GM12801 (cell line): Measurements from ENCODE around the gene CCDC148.

ENCODE experiments used
- TF ChIP-seq, protein P1 (sequence below): IDR thresholded peaks from one replicate; pipeline ENCODE4 v1.5.1; 2011; ENCODE audit warnings: control low read depth; ENCODE audit not compliant: insufficient read length; ENCODE audit errors: extremely low read depth

The CCDC148 gene

DNA sequence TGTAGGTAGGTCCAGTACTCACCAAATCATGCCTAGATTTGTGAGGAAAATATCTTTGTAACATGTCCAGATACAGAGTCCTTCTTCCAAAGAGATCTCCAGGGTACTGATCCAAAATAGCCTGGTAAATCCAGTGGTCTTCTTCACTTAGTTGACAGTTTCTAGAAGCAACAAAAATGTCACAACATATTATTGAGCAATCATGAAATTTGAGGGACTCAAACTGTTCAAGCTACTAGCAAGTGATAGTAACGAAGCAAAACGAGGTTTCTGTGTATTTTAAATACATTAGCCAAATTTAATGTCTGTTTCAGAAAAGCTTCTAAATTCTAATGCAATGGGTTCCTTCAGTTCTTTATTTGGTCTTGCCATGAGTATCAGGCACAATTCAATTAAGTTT, 142.8 kb downstream of the CCDC148 start:
- TF ChIP-seq, protein P1, sequence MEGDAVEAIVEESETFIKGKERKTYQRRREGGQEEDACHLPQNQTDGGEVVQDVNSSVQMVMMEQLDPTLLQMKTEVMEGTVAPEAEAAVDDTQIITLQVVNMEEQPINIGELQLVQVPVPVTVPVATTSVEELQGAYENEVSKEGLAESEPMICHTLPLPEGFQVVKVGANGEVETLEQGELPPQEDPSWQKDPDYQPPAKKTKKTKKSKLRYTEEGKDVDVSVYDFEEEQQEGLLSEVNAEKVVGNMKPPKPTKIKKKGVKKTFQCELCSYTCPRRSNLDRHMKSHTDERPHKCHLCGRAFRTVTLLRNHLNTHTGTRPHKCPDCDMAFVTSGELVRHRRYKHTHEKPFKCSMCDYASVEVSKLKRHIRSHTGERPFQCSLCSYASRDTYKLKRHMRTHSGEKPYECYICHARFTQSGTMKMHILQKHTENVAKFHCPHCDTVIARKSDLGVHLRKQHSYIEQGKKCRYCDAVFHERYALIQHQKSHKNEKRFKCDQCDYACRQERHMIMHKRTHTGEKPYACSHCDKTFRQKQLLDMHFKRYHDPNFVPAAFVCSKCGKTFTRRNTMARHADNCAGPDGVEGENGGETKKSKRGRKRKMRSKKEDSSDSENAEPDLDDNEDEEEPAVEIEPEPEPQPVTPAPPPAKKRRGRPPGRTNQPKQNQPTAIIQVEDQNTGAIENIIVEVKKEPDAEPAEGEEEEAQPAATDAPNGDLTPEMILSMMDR = no peak

DNA sequence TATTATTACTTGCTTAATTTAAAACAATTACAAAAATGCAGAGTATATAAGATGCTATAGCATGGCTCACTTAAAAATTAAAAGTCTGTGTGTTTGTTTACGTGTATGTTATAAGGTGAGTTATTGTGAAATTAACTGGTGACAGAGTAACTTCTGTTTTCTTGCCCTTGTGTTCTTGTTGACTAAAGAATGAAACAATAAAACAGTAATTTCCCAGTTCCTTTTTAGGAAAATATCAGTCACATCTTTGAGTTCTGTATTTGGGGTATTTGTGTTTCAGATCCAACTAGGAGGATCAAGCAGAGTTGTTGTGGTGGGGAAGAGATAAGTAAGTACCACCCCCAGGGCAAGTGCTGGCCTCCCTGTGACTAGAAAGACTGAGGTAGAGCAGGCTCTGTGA, 143.6 kb downstream of the CCDC148 start:
- TF ChIP-seq, protein P1 = no peak

DNA sequence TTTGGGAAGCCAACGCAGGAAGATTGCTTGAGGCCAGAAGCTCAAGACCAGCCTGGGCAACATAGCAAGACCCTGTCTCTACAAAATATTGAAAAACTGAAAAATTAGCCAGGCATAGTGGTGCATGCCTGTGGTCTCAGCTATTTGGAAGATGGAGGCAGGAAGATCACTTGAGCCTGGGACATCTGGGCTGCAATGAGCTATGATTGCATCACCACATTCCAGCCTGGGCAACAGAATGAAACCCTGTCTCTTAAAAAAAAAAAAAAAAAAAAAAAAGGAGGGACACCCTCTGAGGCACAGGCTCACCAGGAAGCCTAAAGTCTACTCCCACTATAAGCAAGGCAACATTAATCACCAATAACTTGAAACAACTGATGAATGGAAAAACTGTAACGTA, 151.1 kb downstream of the CCDC148 start:
- TF ChIP-seq, protein P1 = no peak

DNA sequence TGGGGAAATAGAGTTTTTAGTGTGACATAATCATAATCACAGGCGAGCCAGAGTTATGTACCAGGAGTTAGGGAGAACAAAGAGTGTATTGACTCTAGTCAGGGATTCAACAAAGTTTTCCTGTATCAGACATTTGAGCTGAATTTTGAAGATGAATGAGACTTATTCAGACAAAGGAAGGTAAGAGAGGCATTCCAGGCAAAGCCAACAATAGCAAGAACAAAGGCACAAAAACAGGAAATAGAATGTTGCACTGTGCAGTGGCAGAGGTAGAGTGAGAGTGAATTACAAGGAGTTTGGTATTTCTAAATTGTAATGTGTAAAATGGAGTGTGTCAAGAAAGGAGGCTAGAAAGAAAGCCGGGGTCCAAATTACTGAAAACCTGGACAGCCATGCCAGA, 156.2 kb downstream of the CCDC148 start:
- TF ChIP-seq, protein P1 = no peak

DNA sequence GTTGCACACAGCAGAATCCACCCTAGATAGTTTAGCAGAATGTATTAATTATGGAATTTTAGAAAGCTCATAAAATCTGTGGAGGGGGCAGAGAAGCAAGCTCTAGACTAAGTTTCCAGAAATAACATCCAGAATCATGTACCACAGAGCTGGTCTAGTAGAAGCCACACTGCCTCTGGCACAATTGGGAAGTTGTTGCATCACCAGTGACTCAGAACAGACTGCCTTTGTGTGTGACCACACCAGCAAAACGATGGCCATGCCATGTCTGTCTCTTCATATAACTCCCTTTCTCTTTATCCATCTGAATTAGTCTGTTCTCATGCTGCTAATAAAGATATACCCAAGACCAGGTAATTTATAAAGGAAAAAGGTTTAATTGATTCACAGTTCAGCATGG, 158.9 kb downstream of the CCDC148 start:
- TF ChIP-seq, protein P1 = no peak

DNA sequence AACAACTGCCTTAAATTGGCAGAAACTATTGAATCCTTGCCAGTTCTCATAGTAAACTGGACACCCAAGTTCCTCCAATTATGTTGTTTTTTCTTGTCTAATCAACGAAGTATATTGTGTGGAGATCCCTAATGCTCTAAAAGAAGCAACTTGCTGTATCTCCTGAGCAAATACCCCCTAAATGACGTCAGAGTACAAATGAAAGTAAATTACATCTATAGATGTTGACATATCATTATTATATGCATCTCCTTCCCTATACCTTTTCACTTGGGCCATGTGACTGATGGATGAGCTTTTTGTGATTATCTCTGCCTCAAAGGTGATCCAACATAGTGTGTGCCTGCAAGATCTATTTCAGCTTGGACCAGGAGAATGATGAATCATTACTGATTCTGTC, 159.4 kb downstream of the CCDC148 start:
- TF ChIP-seq, protein P1 = no peak

DNA sequence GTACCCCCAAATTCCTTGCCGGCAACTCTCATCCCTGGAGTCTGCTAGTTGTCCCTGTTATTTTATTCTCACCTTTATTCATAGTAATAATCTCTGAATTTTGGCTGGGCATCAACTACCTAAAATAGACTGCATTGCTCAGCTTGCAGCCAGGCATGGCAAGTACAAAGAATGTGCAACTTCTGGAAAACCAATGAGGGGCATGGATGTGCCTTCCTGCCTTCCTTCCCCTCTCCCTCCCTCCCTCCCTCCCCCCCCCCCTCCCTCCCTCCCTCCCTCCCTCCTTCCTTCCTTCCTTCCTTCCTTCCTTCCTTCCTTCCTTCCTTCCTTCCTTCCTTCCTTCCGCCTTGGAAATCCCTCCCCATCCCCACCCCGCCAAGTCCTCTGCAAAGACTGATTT, 162.8 kb downstream of the CCDC148 start:
- TF ChIP-seq, protein P1 = no peak
